VCaP (cell line): ENCODE data around the gene AOAH.

Source experiments
- H3K27ac ChIP-seq: fragments of 450-650 bp; 2 replicates; pipeline ENCODE4 v1.5.1; 2017
- TF ChIP-seq, protein P1 (sequence below): fragments of 450-650 bp; conservative IDR thresholded peaks from 2 replicates; pipeline ENCODE4 v1.5.1; 2017; ENCODE audit warnings: mild to moderate bottlenecking, moderate library complexity

The AOAH gene

DNA sequence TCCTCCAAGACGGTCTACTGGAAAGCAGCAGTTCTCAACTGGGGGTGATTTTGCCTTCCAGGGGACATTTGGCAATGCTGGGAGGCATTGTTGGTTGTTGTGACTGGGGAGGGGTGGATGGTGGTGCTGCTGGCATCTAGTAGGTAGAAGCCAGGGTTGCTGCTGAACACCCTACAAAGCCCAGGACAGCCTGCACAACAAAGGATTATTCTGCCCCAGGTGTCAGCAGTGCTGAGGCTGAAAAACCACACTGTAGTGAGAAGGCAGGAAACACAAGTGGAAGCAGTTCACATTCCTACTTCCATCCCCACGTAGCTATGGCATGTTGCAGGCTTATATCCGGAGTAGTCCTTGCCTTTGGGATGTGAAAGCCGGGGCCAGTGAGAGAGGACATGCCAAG lies 86.9 kb downstream of the AOAH start:
- H3K27ac ChIP-seq = no peak overlapping the region
- TF ChIP-seq, protein P1, sequence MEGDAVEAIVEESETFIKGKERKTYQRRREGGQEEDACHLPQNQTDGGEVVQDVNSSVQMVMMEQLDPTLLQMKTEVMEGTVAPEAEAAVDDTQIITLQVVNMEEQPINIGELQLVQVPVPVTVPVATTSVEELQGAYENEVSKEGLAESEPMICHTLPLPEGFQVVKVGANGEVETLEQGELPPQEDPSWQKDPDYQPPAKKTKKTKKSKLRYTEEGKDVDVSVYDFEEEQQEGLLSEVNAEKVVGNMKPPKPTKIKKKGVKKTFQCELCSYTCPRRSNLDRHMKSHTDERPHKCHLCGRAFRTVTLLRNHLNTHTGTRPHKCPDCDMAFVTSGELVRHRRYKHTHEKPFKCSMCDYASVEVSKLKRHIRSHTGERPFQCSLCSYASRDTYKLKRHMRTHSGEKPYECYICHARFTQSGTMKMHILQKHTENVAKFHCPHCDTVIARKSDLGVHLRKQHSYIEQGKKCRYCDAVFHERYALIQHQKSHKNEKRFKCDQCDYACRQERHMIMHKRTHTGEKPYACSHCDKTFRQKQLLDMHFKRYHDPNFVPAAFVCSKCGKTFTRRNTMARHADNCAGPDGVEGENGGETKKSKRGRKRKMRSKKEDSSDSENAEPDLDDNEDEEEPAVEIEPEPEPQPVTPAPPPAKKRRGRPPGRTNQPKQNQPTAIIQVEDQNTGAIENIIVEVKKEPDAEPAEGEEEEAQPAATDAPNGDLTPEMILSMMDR = no peak

DNA sequence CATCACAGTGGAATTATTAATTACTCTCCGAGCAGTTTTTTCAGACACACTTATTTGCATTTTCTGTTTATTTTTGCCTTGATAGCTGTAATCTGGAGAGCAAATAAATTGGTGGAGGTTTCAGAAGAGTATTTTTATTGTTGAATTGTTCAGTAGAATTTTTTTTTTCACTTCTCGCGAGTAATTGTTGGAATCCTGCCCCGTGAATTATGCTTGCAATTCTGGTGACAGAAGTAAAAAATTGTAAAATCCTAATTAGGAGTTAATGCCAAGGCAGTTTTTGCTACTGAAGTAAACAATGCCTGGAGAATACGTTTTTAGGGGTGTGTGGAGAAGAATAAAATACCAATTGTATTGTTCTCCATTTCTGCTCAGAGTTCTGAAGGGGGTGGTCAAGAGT lies 88.2 kb downstream of the AOAH start:
- TF ChIP-seq, protein P1 = no peak
- no peak overlapping the region for H3K27ac ChIP-seq

- H3K27ac ChIP-seq = no peak overlapping the region
- TF ChIP-seq, protein P1 = no peak
Measured at GRCh38 chr7:36635091-36635490, 89.2 kb downstream of the AOAH start.

- no peak overlapping the region for H3K27ac ChIP-seq
- TF ChIP-seq, protein P1 = no peak
Measured at GRCh38 chr7:36633377-36633776, 90.9 kb downstream of the AOAH start.

- TF ChIP-seq, protein P1 = no peak
- no peak overlapping the region for H3K27ac ChIP-seq
Measured at GRCh38 chr7:36630112-36630650, 94.1 kb downstream of the AOAH start.

GRCh38 chr7:36629351-36629750 lies 94.9 kb downstream of the AOAH start:
- no peak overlapping the region for H3K27ac ChIP-seq
- TF ChIP-seq, protein P1 = no peak

DNA sequence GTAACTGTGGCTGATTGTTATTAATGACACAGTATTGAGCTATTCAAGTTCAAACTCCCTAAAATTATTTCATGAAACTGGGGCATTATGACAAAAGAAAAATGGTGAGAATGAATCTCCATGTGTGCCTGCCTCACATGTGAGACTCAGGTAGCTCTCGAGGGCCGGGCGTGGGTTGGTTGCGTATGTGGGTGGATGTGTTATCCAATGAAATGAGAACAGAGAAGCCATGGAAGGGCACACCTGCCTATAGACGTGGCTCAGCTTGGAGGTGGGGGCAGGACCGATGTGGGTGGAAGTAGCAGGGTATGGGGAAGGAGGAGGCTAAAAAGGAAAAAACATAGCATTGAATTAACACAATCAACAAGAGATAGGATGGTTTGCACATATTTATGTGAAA lies 96.5 kb downstream of the AOAH start:
- H3K27ac ChIP-seq = no peak overlapping the region
- TF ChIP-seq, protein P1 = no peak
